Omental fat pad (tissue), 4 donors: Measurements from ENCODE around the gene TRHDE. TPM values are rescaled to one million over a fixed set of nuclear protein-coding genes. Genes with fewer than 3 reads are reported as not detected.

Experiments used
- ATAC-seq: fragments of 150-250 bp; one replicate; pipeline ENCODE4 v1.9.1; 2016; ENCODE audit warnings: mild to moderate bottlenecking, moderate library complexity; ENCODE audit not compliant: low FRiP score
- DNase-seq: peaks from one replicate; pipeline ENCODE4 v3.0.0-alpha.2; 2019; ENCODE audit warnings: low spot score
- CTCF ChIP-seq, 3 donors: fragments of 450-650 bp; IDR thresholded peaks; one replicate each; pipeline ENCODE4 v1.5.1; 2016 to 2017; ENCODE audit warnings: antibody characterized with exemption in 3 of 3, mild to moderate bottlenecking in 3 of 3, moderate library complexity in 2 of 3
- total RNA-seq, 4 donors: library from RNA; depleted of rRNA; stranded (reverse); fragments of >200 nt; gene quantifications; one replicate each; pipeline ENCODE4 v1.1.0, GENCODE V29; 2016

Gene TRHDE
- total RNA-seq, 4 donors from 2014 or later, result 12.8 to 34.8 (median 14.8) TPM

GRCh38 chr12:72365151-72365550, 93.0 kb downstream of the TRHDE start:
- ATAC-seq (no peak), DNase-seq (no peak)
- TF ChIP-seq CTCF (IDR thresholded peaks at IDR 0.05), result no peak

GRCh38 chr12:72366255-72366654, 94.1 kb downstream of the TRHDE start:
- TF ChIP-seq CTCF (IDR thresholded peaks at IDR 0.05), result no peak
- no peak for ATAC-seq

GRCh38 chr12:72368298-72368697, 96.1 kb downstream of the TRHDE start:
- DNase-seq, result no peak
- no peak for ATAC-seq
- no peak for TF ChIP-seq CTCF (IDR thresholded peaks at IDR 0.05)

More at GRCh38 chr12:72366255-72366654, 94.1 kb downstream of the TRHDE start:
- DNase-seq, result no peak

- ATAC-seq (no peak), DNase-seq (no peak)
- TF ChIP-seq CTCF (IDR thresholded peaks at IDR 0.05), result no peak
Measured at GRCh38 chr12:72368719-72369422, 96.7 kb downstream of the TRHDE start.

GRCh38 chr12:72369423-72369959, 97.3 kb downstream of the TRHDE start:
- DNase-seq, result no peak
- no peak for TF ChIP-seq CTCF (IDR thresholded peaks at IDR 0.05)
- no peak for ATAC-seq

- DNase-seq (no peak), ATAC-seq (no peak)
- TF ChIP-seq CTCF (IDR thresholded peaks at IDR 0.05), result no peak
Measured at GRCh38 chr12:72380441-72380840, 108.3 kb downstream of the TRHDE start.

GRCh38 chr12:72388322-72388721, 116.2 kb downstream of the TRHDE start:
- ATAC-seq (no peak), DNase-seq (no peak)
- TF ChIP-seq CTCF (IDR thresholded peaks at IDR 0.05), result no peak
